CD14-positive monocyte (primary cell): ENCODE data around the gene MICU1. TPM values are rescaled to one million over a fixed set of nuclear protein-coding genes. Genes with fewer than 3 reads are reported as not detected.
A peak's percentile ranks its signal among the peaks of the same experiment; 100 is the strongest.

Source experiments
- DNase-seq, 3 donors: peaks; one replicate each; pipeline ENCODE4 v3.0.0-alpha.2; 2011 to 2022
- H2AFZ ChIP-seq: 2 replicates; pipeline ENCODE4 v1.6.0; 2012; ENCODE audit warnings: mild to moderate bottlenecking, low read depth, low read length, inconsistent platforms; ENCODE audit not compliant: insufficient read depth, poor library complexity, severe bottlenecking
- H3K27ac ChIP-seq, 2 donors: 1 replicate in 1 of 2; 2 replicates in 1 of 2; pipeline ENCODE4 v1.5.1; 2012 to 2013; ENCODE audit warnings: low read length in 2 of 2, control low read depth in 1 of 2, inconsistent platforms in 1 of 2, low read depth in 1 of 2, mild to moderate bottlenecking in 1 of 2
- H3K27me3 ChIP-seq, 2 donors: one replicate each; pipeline versions ENCODE4 v1.6.0 to v1.6.1; 2011 to 2013; ENCODE audit warnings: low read length in 2 of 2; ENCODE audit not compliant: control insufficient read depth in 2 of 2, insufficient read depth in 2 of 2
- H3K36me3 ChIP-seq, 2 donors: replicated peaks in 1 of 2; 1 replicate in 1 of 2; 2 replicates in 1 of 2; pipeline versions ENCODE4 v1.5.1 to v1.6.1; 2012 to 2013; ENCODE audit warnings: low read length in 2 of 2, control low read depth in 1 of 2, inconsistent platforms in 1 of 2, mild to moderate bottlenecking in 1 of 2; ENCODE audit not compliant: insufficient read depth in 2 of 2, control insufficient read depth in 1 of 2
- H3K4me1 ChIP-seq, 2 donors: 1 replicate in 1 of 2; 2 replicates in 1 of 2; pipeline versions ENCODE4 v1.5.1 to v1.6.1; 2012 to 2013; ENCODE audit warnings: low read length in 2 of 2, control low read depth in 1 of 2, inconsistent platforms in 1 of 2, mild to moderate bottlenecking in 1 of 2, moderate library complexity in 1 of 2; ENCODE audit not compliant: insufficient read depth in 2 of 2, control insufficient read depth in 1 of 2
- H3K4me2 ChIP-seq: replicated peaks from 2 replicates; pipeline ENCODE3; 2012; ENCODE audit warnings: low read length, moderate library complexity, mild to moderate bottlenecking; ENCODE audit not compliant: poor library complexity, severe bottlenecking; ENCODE audit errors: extremely low read depth
- H3K4me3 ChIP-seq, 3 experiments: fragments of 200-600 bp in 1 of 3; sonication (generic) in 1 of 3; replicated peaks in 1 of 3; 1 replicate in 2 of 3; 2 replicates in 1 of 3; pipeline ENCODE4 v1.5.1; 2011 to 2013; ENCODE audit warnings: low read length in 3 of 3, mild to moderate bottlenecking in 3 of 3, control low read depth in 2 of 3, low read depth in 2 of 3, inconsistent platforms in 1 of 3, moderate library complexity in 1 of 3
- H3K79me2 ChIP-seq: 2 replicates; pipeline ENCODE4 v1.6.0; 2012; ENCODE audit warnings: mild to moderate bottlenecking, control low read depth, inconsistent platforms, low read length, moderate library complexity; ENCODE audit not compliant: insufficient read depth
- H3K9ac ChIP-seq: 2 replicates; pipeline ENCODE4 v1.6.0; 2017; ENCODE audit warnings: low read length, mild to moderate bottlenecking; ENCODE audit not compliant: insufficient read depth, poor library complexity, severe bottlenecking
- H3K9me3 ChIP-seq, 2 donors: replicated peaks in 1 of 2; 1 replicate in 1 of 2; 2 replicates in 1 of 2; pipeline versions ENCODE4 v1.5.1 to v1.6.1; 2012 to 2013; ENCODE audit warnings: low read length in 2 of 2, control low read depth in 1 of 2; ENCODE audit not compliant: control insufficient read depth in 1 of 2, insufficient read depth in 1 of 2
- H4K20me1 ChIP-seq: 2 replicates; pipeline ENCODE4 v1.6.0; 2012; ENCODE audit warnings: mild to moderate bottlenecking, low read length, control low read depth, moderate library complexity; ENCODE audit not compliant: insufficient read depth
- H3K27ac Mint-ChIP-seq, 7 donors: one replicate each; pipeline ENCODE4 v1.8.0; 2020; ENCODE audit warnings: mild to moderate bottlenecking in 7 of 7, mixed read lengths in 7 of 7, moderate library complexity in 6 of 7, inconsistent platforms in 2 of 7
- H3K27me3 Mint-ChIP-seq, 3 donors: one replicate each; pipeline ENCODE4 v1.8.0; 2021 to 2022; ENCODE audit warnings: low read depth in 3 of 3, mild to moderate bottlenecking in 3 of 3, mixed read lengths in 3 of 3, moderate library complexity in 3 of 3, inconsistent platforms in 1 of 3
- H3K36me3 Mint-ChIP-seq, 2 donors: one replicate each; pipeline ENCODE4 v1.8.0; 2020; ENCODE audit warnings: mixed read lengths in 2 of 2, inconsistent platforms in 1 of 2, mild to moderate bottlenecking in 1 of 2
- H3K4me1 Mint-ChIP-seq: one replicate; pipeline ENCODE4 v1.8.0; 2020; ENCODE audit warnings: mild to moderate bottlenecking, mixed read lengths
- H3K4me3 Mint-ChIP-seq, 2 donors: one replicate each; pipeline ENCODE4 v1.8.0; 2020; ENCODE audit warnings: mild to moderate bottlenecking in 2 of 2, mixed read lengths in 2 of 2, moderate library complexity in 1 of 2
- H3K9me3 Mint-ChIP-seq, 7 donors: one replicate each; pipeline ENCODE4 v1.8.0; 2020 to 2022; ENCODE audit warnings: mixed read lengths in 7 of 7, mild to moderate bottlenecking in 6 of 7, moderate library complexity in 6 of 7, inconsistent platforms in 2 of 7
- WGBS: methylation state at CpG from one replicate; pipeline ENCODE4 v1.1.5; 2013; ENCODE audit warnings: missing lambda C conversion rate; ENCODE audit not compliant: insufficient coverage; 5-methylcytosine and 5-hydroxymethylcytosine counted together
- intact Hi-C, 2 donors: fragments of 100-400 bp; cut with micrococcal nuclease; formaldehyde crosslinking; loops; one replicate each; pipeline versions ENCODE4 v1.15.0 to v1.15.1; 2023
- polyA plus RNA-seq, 3 donors: library from polyadenylated mRNA; depleted of rRNA in 1 of 3; unstranded in 2 of 3; stranded (reverse) in 1 of 3; fragments of 300-500 nt in 2 of 3; fragments of >200 nt in 1 of 3; fragmentation: Illumina TruSeq in 2 of 3; gene quantifications; 1 replicate in 2 of 3; 2 replicates in 1 of 3; pipeline ENCODE4 v1.2.3, GENCODE V29; 2012 to 2021
- TF ChIP-seq, protein P1 (sequence below): fragments of 200-600 bp; IDR thresholded peaks from one replicate; pipeline ENCODE4 v1.8.0; 2022; ENCODE audit warnings: antibody characterized with exemption, mild to moderate bottlenecking

Gene MICU1
- polyA plus RNA-seq, 3 donors, result 51.1 to 76.4 (median 51.7) TPM

DNA sequence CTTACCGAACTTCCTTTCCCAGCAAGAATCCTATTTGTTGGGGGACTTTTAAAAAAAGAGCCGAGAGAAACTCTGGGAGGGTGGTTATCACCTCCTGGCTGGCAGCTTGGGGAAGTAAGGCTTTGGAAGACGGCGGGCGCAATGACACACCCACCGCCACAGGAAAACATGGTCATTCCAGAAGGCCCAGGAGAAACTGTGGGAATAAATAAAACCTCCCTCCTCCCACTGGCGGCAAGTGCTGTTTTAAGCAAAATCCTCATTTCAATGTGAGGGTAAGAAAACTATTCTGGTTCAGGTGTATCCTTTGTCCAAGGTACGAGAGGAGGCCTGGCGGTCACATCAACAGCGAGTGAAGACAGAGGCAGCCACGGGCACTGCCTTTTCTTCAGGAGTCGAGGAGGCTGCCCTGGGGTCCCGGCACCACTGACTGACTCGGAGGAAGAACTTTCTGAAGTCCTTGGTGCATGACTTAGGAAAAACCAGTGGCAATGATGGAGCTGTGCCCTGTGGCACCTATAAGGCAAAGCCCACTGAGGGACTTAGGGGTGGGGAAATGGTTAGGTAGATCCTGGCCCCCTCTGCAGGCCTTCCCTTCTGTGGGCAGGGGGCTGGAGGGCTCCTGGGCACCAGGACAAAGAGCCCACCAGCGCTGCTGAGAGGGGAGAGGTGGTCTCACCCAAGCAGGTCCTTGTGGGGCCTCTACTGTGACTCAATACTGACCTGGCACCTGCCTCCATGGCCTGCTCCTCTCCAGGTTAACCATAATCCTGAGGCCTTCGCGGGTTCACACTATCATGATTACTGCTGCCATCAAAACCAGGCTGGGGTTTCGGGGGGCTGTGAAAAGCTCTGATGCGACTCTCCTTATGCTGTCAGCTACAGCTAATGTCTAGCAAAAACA lies 292.5 kb downstream of the MICU1 start:
- DNase-seq, result peak in 1 of 3 donors; percentile 5
- Mint-ChIP-seq H3K27ac (peak overlapping the region; percentile 46 to 89 (median 79)), H3K27me3 (peaks cover 0 to 8% (median 0%) of the 10 kb centered on the region in 3 donors), H3K36me3 (peaks cover 43 to 46% of the 10 kb centered on the region in 2 donors), H3K9me3 (no peaks in the 10 kb centered on the region), H3K4me3 (peak overlapping the region in 1 of 2 donors; percentile 26), H3K4me1 (peaks cover 87% of the 10 kb centered on the region)
- intact Hi-C loops, result loop anchor here (5.0 to 10.0 kb wide), 3 partner anchors 36 to 199 kb away; partner anchors contain the start of gene DDIT4 (in 1 of the 2)
- no peak overlapping the region for H3K9ac ChIP-seq
- peaks cover 83 to 86% of the 10 kb centered on the region in 2 donors for H3K4me1 ChIP-seq
- peaks cover 6% of the 10 kb centered on the region for H3K79me2 ChIP-seq
- TF ChIP-seq, protein P1, sequence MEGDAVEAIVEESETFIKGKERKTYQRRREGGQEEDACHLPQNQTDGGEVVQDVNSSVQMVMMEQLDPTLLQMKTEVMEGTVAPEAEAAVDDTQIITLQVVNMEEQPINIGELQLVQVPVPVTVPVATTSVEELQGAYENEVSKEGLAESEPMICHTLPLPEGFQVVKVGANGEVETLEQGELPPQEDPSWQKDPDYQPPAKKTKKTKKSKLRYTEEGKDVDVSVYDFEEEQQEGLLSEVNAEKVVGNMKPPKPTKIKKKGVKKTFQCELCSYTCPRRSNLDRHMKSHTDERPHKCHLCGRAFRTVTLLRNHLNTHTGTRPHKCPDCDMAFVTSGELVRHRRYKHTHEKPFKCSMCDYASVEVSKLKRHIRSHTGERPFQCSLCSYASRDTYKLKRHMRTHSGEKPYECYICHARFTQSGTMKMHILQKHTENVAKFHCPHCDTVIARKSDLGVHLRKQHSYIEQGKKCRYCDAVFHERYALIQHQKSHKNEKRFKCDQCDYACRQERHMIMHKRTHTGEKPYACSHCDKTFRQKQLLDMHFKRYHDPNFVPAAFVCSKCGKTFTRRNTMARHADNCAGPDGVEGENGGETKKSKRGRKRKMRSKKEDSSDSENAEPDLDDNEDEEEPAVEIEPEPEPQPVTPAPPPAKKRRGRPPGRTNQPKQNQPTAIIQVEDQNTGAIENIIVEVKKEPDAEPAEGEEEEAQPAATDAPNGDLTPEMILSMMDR, result no peak
- 82% methylated on average over 11 of the region's 19 CpGs for WGBS
- H3K9me3 ChIP-seq, result no peaks in the 10 kb centered on the region
- peak overlapping the region in 1 of 2 donors; percentile 31 for H3K27ac ChIP-seq
- peaks cover 12% of the 10 kb centered on the region for H4K20me1 ChIP-seq
- H3K4me2 ChIP-seq, result no peak overlapping the region
- H3K4me3 ChIP-seq, result no peak overlapping the region
- no peak overlapping the region for H2AFZ ChIP-seq
- peaks cover 29 to 42% of the 10 kb centered on the region in 2 donors for H3K36me3 ChIP-seq
- H3K27me3 ChIP-seq, result no peaks in the 10 kb centered on the region

- H3K36me3 Mint-ChIP-seq, result peaks cover 36 to 39% of the 10 kb centered on the region in 2 donors
- peak overlapping the region; percentile 62 for H3K9ac ChIP-seq
- peaks cover 0 to 8% (median 0%) of the 10 kb centered on the region in 3 donors for H3K27me3 Mint-ChIP-seq
- H3K27me3 ChIP-seq, result no peaks in the 10 kb centered on the region
- peak overlapping the region; percentile 70 for H3K4me2 ChIP-seq
- H3K9me3 ChIP-seq, result no peaks in the 10 kb centered on the region
- DNase-seq, result no peak
- H3K4me1 Mint-ChIP-seq, result peaks cover 94% of the 10 kb centered on the region
- H2AFZ ChIP-seq, result no peak overlapping the region
- peak overlapping the region; percentile 46 to 86 for H3K27ac ChIP-seq
- H3K27ac Mint-ChIP-seq, result peak overlapping the region; percentile 50 to 97 (median 87)
- H3K9me3 Mint-ChIP-seq, result no peaks in the 10 kb centered on the region
- WGBS, result 9% methylated on average over 9 of the region's 12 CpGs
- peak overlapping the region in 1 of 3 experiments; percentile 67 for H3K4me3 ChIP-seq
- H3K4me1 ChIP-seq, result peaks cover 88 to 94% of the 10 kb centered on the region in 2 donors
- peaks cover 6% of the 10 kb centered on the region for H3K79me2 ChIP-seq
- TF ChIP-seq, protein P1, result no peak
- H3K4me3 Mint-ChIP-seq, result peak overlapping the region; percentile 20 to 55
- intact Hi-C loops, result loop anchor here (5.0 to 10.0 kb wide), 3 partner anchors 35 to 198 kb away; partner anchors contain the start of gene DDIT4 (in 1 of the 2)
- peaks cover 10% of the 10 kb centered on the region for H4K20me1 ChIP-seq
- peaks cover 21 to 34% of the 10 kb centered on the region in 2 donors for H3K36me3 ChIP-seq
Measured at GRCh38 chr10:72332423-72333111, 293.3 kb downstream of the MICU1 start.
